Fibroblast of villous mesenchyme (primary cell): Measurements from ENCODE around the gene FAAP100. TPM values are rescaled to one million over a fixed set of nuclear protein-coding genes. Genes with fewer than 3 reads are reported as not detected.
"Not testable (repeated sequence)": the region's sequence is repeated elsewhere in the genome, so short reads cannot be mapped to it uniquely, and the experiment has no call there.

ENCODE experiments used
- DNase-seq: peaks from one replicate; pipeline ENCODE4 v3.0.0-alpha.2; 2010; ENCODE audit warnings: low read depth
- H3K4me3 ChIP-seq: 2 replicates; pipeline ENCODE4 v1.5.1; 2011; ENCODE audit warnings: low read depth, mild to moderate bottlenecking, low read length
- total RNA-seq: library from RNA; depleted of rRNA; stranded (reverse); fragments of >200 nt; gene quantifications from 2 replicates; pipeline ENCODE4 v1.2.3, GENCODE V29; 2012
- TF ChIP-seq, protein P1 (sequence below): IDR thresholded peaks from 2 replicates; pipeline ENCODE4 v1.5.1; 2012; ENCODE audit warnings: low read depth, mild to moderate bottlenecking, low read length; ENCODE audit not compliant: insufficient read depth

Gene FAAP100
- total RNA-seq, 1 donor, result 27.6 TPM

DNA sequence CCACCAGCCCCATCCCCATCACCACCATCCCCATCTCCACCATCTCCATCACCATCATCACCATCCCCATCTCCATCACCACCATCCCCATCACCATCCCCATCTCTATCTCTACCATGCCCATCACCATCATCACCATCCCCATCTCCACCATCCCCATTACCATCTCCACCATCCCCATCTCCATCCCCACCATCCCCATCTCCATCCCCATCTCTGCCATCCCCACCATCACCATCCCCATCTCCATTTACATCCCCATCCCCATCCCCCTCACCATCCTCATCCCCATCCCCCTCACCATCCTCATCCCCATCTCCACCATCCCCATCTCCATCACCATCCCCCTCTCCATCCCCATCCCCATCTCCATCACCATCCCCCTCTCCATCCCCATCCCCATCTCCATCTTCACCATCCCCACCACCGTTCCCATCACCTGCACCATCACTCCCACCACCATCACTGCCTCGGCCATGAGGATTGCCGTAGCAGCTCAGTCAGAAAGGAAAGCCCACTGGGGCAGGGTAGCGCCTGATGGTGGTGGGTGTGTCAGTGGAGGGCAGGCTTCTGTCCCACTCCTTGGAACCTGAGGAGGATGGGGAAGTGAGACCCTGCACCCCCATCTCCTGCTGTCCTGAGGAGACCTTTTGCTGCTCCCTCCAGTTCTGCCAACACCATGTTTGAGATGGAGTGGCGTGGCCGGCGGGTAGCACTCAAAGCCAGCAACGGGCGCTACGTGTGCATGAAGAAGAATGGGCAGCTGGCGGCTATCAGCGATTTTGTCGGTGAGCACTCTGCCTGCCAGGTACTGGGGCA lies 16.5 kb downstream of the FAAP100 start:
- DNase-seq, result no peak
- H3K4me3 ChIP-seq, result no peak overlapping the region
- TF ChIP-seq, protein P1, sequence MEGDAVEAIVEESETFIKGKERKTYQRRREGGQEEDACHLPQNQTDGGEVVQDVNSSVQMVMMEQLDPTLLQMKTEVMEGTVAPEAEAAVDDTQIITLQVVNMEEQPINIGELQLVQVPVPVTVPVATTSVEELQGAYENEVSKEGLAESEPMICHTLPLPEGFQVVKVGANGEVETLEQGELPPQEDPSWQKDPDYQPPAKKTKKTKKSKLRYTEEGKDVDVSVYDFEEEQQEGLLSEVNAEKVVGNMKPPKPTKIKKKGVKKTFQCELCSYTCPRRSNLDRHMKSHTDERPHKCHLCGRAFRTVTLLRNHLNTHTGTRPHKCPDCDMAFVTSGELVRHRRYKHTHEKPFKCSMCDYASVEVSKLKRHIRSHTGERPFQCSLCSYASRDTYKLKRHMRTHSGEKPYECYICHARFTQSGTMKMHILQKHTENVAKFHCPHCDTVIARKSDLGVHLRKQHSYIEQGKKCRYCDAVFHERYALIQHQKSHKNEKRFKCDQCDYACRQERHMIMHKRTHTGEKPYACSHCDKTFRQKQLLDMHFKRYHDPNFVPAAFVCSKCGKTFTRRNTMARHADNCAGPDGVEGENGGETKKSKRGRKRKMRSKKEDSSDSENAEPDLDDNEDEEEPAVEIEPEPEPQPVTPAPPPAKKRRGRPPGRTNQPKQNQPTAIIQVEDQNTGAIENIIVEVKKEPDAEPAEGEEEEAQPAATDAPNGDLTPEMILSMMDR, result no peak

DNA sequence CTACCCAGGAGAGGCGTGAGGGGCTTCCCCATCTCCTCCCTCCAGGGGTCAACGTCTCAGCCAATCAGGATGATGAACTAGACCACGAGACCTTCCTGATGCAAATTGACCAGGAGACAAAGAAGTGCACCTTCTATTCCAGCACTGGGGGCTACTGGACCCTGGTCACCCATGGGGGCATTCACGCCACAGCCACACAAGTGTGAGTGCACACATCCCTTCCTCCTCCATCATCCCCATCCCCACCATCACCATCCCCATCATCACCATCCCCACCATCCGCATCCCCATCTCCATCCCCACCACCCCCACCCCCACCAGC lies 17.2 kb downstream of the FAAP100 start:
- no peak for DNase-seq
- no peak overlapping the region for H3K4me3 ChIP-seq
- TF ChIP-seq, protein P1, result no peak

DNA sequence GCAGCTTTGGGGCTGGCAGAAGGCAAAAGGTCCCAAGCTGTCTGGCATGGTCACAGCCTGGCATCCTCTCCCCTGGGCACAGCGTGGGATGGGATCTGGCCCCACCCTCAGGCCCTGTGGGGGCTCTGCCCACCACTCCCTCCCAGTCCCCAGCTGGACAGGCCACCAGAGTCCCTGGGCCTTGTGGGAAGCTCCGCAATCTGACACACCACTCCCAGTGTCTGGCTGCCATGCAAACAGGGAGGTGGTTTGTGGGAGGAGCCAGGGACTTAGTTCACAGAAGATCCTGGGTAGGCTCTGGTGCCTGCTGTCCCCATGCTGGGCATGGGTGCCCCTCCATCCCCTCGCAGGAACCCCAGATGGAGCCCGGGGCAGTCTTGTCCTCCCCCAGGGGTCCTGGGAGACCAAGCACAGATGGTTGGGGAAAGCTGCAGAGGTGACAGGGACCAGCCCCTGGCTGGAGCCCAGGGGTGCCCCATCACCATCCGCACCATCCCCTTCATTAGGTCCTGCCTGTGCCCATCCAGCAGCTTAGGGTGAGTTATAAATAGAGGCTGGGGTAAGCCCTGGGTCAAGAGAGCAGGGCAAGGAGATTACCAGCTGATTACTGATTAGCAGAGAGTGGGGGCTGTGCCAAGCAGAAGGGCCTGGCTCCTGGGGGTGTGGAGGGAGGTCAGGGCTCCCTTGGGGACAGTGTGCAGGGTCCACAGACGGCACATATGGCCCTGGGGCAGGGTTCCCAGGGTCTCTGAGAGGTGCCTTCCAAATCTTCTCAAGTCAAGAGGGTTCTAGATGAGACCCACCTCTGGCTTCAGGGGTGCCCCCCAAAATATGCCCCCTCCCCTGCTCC lies 17.8 kb downstream of the FAAP100 start:
- DNase-seq, result no peak
- TF ChIP-seq, protein P1, result no peak

GRCh38 chr17:81533339-81534141 lies 18.6 kb downstream of the FAAP100 start:
- no peak overlapping the region for H3K4me3 ChIP-seq
- TF ChIP-seq, protein P1, result no peak
- no peak for DNase-seq

More for the DNA sequence above, 17.8 kb downstream of the FAAP100 start:
- no peak overlapping the region for H3K4me3 ChIP-seq

DNA sequence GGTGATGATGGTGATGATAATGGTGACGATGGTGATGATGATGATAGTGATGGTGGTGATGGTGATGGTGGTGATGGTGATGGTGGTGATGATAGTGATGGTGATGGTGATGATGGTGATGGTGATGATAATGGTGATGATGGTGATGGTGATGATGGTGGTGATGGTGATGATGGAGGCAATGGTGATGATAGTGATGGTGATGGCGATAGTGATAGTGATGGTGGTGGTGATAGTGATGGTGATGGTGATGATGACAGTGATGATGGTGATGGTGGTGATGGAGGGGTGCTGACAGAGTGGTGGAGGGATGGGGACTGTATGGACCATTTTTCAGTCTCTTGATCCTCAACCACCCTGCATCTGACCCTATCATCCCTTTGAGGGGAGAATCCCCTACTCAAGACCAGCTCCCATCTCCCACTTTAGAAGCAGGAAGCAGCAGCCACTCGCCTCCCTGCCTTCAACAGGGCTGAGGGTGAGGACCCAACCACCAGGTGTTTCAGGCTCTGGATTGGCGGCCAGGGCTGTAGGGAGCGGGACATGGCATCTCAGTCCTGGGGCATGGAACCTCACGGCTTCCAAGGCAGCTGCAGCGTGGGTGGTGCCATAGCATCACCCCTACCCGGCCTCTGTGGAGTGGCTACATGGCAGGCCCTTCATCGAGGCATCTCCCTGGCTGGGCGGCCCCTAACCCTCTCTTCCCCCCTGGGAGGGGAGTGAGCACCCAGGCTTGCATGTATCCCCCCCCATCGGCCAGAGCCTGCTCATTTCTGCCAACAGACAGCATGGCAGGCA lies 19.5 kb downstream of the FAAP100 start:
- no peak for DNase-seq
- TF ChIP-seq, protein P1, result no peak
- H3K4me3 ChIP-seq, result no peak overlapping the region

GRCh38 chr17:81531998-81532404 lies 20.2 kb downstream of the FAAP100 start:
- H3K4me3 ChIP-seq, DNase-seq: not testable (repeated sequence)

- not testable (repeated sequence) for H3K4me3 ChIP-seq, DNase-seq
Observed at GRCh38 chr17:81531013-81531412, 21.1 kb downstream of the FAAP100 start.
